ENCODE data around the gene PLA2G4B.

DNA sequence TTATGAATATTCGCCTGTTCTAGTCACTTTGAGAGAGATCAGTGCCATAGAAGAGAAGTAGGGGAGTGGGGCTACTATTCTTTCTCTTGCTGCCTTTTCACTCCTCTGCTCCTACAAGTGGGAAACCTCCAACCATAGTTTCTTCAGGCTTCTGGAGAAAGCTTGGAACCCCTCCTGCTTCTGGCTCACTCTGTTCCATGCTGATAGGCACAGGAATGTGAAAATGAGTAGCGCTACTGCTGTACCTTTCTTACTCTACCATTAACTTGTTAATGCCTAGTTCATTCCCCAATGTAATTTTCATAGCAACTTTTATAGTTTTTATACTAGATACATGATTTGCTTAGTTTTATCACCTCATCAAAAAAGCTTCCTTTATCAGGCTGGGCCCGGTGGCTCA, 37.5 kb upstream of the PLA2G4B start:
- TF ChIP-seq, protein P1, sequence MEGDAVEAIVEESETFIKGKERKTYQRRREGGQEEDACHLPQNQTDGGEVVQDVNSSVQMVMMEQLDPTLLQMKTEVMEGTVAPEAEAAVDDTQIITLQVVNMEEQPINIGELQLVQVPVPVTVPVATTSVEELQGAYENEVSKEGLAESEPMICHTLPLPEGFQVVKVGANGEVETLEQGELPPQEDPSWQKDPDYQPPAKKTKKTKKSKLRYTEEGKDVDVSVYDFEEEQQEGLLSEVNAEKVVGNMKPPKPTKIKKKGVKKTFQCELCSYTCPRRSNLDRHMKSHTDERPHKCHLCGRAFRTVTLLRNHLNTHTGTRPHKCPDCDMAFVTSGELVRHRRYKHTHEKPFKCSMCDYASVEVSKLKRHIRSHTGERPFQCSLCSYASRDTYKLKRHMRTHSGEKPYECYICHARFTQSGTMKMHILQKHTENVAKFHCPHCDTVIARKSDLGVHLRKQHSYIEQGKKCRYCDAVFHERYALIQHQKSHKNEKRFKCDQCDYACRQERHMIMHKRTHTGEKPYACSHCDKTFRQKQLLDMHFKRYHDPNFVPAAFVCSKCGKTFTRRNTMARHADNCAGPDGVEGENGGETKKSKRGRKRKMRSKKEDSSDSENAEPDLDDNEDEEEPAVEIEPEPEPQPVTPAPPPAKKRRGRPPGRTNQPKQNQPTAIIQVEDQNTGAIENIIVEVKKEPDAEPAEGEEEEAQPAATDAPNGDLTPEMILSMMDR (IDR thresholded peaks at IDR 0.05 in 4 of 5, conservative IDR thresholded peaks at IDR 0.05 in 1 of 5), result no peak
- no peak for TF ChIP-seq POLR2A (IDR thresholded peaks at IDR 0.05)
